ENCODE results near the gene RAB3C. TPM values are rescaled to one million over a fixed set of nuclear protein-coding genes. Genes with fewer than 3 reads are reported as not detected.
A peak's percentile ranks its signal among the peaks of the same experiment; 100 is the strongest.

Gene RAB3C
- polyA plus RNA-seq, 4 donors, result 0.22 to 6.5 (median 2.9) TPM

- Histone ChIP-seq H3K36me3 (ENCODE audit: control insufficient read depth in 3 of 3, insufficient read depth in 2 of 3, low read depth in 1 of 3, low read length in 3 of 3) (no peaks in the 10 kb centered on the region), H3K27ac (ENCODE audit: low read depth in 1 of 3, low read length in 2 of 3) (no peak overlapping the region), H3K27me3 (ENCODE audit: control insufficient read depth in 3 of 3, insufficient read depth in 3 of 3, low read length in 3 of 3) (no peaks in the 10 kb centered on the region), H3K9me3 (ENCODE audit: control insufficient read depth in 2 of 2, insufficient read depth in 1 of 2, low read depth in 1 of 2, low read length in 1 of 2) (no peaks in the 10 kb centered on the region), H3K4me3 (ENCODE audit: low read depth in 1 of 3, low read length in 3 of 3) (no peak overlapping the region), H3K4me1 (ENCODE audit: control insufficient read depth in 3 of 3, insufficient read depth in 2 of 3, low read depth in 1 of 3, low read length in 2 of 3) (no peaks in the 10 kb centered on the region)
- DNase-seq (no peak), FAIRE-seq (no peak)
- WGBS, 3 donors, result 73 to 75% (median 74%) methylated on average over 4 of the region's 4 CpGs
These were observed 66.0 kb downstream of the RAB3C start for GRCh38 chr5:58648846-58649245.

GRCh38 chr5:58649716-58650115 lies 66.8 kb downstream of the RAB3C start:
- Histone ChIP-seq H3K4me3 (ENCODE audit: low read depth in 1 of 3, low read length in 3 of 3) (no peak overlapping the region), H3K27me3 (ENCODE audit: control insufficient read depth in 3 of 3, insufficient read depth in 3 of 3, low read length in 3 of 3) (no peaks in the 10 kb centered on the region), H3K36me3 (ENCODE audit: control insufficient read depth in 3 of 3, insufficient read depth in 2 of 3, low read depth in 1 of 3, low read length in 3 of 3) (no peaks in the 10 kb centered on the region), H3K27ac (ENCODE audit: low read depth in 1 of 3, low read length in 2 of 3) (no peak overlapping the region), H3K4me1 (ENCODE audit: control insufficient read depth in 3 of 3, insufficient read depth in 2 of 3, low read depth in 1 of 3, low read length in 2 of 3) (no peaks in the 10 kb centered on the region), H3K9me3 (ENCODE audit: control insufficient read depth in 2 of 2, insufficient read depth in 1 of 2, low read depth in 1 of 2, low read length in 1 of 2) (no peaks in the 10 kb centered on the region)
- FAIRE-seq (no peak), DNase-seq (no peak)
- WGBS, 3 donors, result 39 to 42% (median 39%) methylated on average over 2 of the region's 2 CpGs

GRCh38 chr5:58653521-58653920 lies 70.6 kb downstream of the RAB3C start:
- Histone ChIP-seq H3K36me3 (ENCODE audit: control insufficient read depth in 3 of 3, insufficient read depth in 2 of 3, low read depth in 1 of 3, low read length in 3 of 3) (no peaks in the 10 kb centered on the region), H3K4me3 (ENCODE audit: low read depth in 1 of 3, low read length in 3 of 3) (no peak overlapping the region), H3K27ac (ENCODE audit: low read depth in 1 of 3, low read length in 2 of 3) (no peak overlapping the region), H3K9me3 (ENCODE audit: control insufficient read depth in 2 of 2, insufficient read depth in 1 of 2, low read depth in 1 of 2, low read length in 1 of 2) (peaks cover 0 to 2% of the 10 kb centered on the region in 2 donors), H3K27me3 (ENCODE audit: control insufficient read depth in 3 of 3, insufficient read depth in 3 of 3, low read length in 3 of 3) (no peaks in the 10 kb centered on the region), H3K4me1 (ENCODE audit: control insufficient read depth in 3 of 3, insufficient read depth in 2 of 3, low read depth in 1 of 3, low read length in 2 of 3) (no peaks in the 10 kb centered on the region)
- FAIRE-seq (no peak), DNase-seq (no peak)
- WGBS, 3 donors, result 83 to 94% (median 87%) methylated on average over 1 of the region's 1 CpG

GRCh38 chr5:58666141-58666540 lies 83.3 kb downstream of the RAB3C start:
- H3K4me1 ChIP-seq (ENCODE audit: control insufficient read depth in 3 of 3, insufficient read depth in 2 of 3, low read depth in 1 of 3, low read length in 2 of 3), result no peaks in the 10 kb centered on the region
- no peaks in the 10 kb centered on the region for H3K9me3 ChIP-seq (ENCODE audit: control insufficient read depth in 2 of 2, insufficient read depth in 1 of 2, low read depth in 1 of 2, low read length in 1 of 2)
- H3K27ac ChIP-seq (ENCODE audit: low read depth in 1 of 3, low read length in 2 of 3), result no peak overlapping the region
- FAIRE-seq, result no peak
- DNase-seq, result no peak
- H3K4me3 ChIP-seq (ENCODE audit: low read depth in 1 of 3, low read length in 3 of 3), result no peak overlapping the region
- WGBS, 3 donors, result 0 to 73% (median 8%) methylated on average over 1 of the region's 1 CpG
- no peaks in the 10 kb centered on the region for H3K27me3 ChIP-seq (ENCODE audit: control insufficient read depth in 3 of 3, insufficient read depth in 3 of 3, low read length in 3 of 3)
- no peaks in the 10 kb centered on the region for H3K36me3 ChIP-seq (ENCODE audit: control insufficient read depth in 3 of 3, insufficient read depth in 2 of 3, low read depth in 1 of 3, low read length in 3 of 3)

- no peaks in the 10 kb centered on the region for H3K27me3 ChIP-seq (ENCODE audit: control insufficient read depth in 3 of 3, insufficient read depth in 3 of 3, low read length in 3 of 3)
- no peaks in the 10 kb centered on the region for H3K36me3 ChIP-seq (ENCODE audit: control insufficient read depth in 3 of 3, insufficient read depth in 2 of 3, low read depth in 1 of 3, low read length in 3 of 3)
- 76 to 87% (median 82%) methylated on average over 8 of the region's 8 CpGs for WGBS, 3 donors
- H3K4me3 ChIP-seq (ENCODE audit: low read depth in 1 of 3, low read length in 3 of 3), result no peak overlapping the region
- DNase-seq (no peak), FAIRE-seq (no peak)
- H3K27ac ChIP-seq (ENCODE audit: low read depth in 1 of 3, low read length in 2 of 3), result no peak overlapping the region
- no peaks in the 10 kb centered on the region for H3K9me3 ChIP-seq (ENCODE audit: control insufficient read depth in 2 of 2, insufficient read depth in 1 of 2, low read depth in 1 of 2, low read length in 1 of 2)
- H3K4me1 ChIP-seq (ENCODE audit: control insufficient read depth in 3 of 3, insufficient read depth in 2 of 3, low read depth in 1 of 3, low read length in 2 of 3), result no peaks in the 10 kb centered on the region
These were observed 84.0 kb downstream of the RAB3C start for GRCh38 chr5:58666598-58667581.

GRCh38 chr5:58670582-58670981 lies 87.7 kb downstream of the RAB3C start:
- 55 to 72% (median 70%) methylated on average over 2 of the region's 2 CpGs for WGBS, 3 donors
- H3K27me3 ChIP-seq (ENCODE audit: control insufficient read depth in 3 of 3, insufficient read depth in 3 of 3, low read length in 3 of 3), result no peaks in the 10 kb centered on the region
- H3K36me3 ChIP-seq (ENCODE audit: control insufficient read depth in 3 of 3, insufficient read depth in 2 of 3, low read depth in 1 of 3, low read length in 3 of 3), result no peaks in the 10 kb centered on the region
- no peaks in the 10 kb centered on the region for H3K9me3 ChIP-seq (ENCODE audit: control insufficient read depth in 2 of 2, insufficient read depth in 1 of 2, low read depth in 1 of 2, low read length in 1 of 2)
- H3K4me1 ChIP-seq (ENCODE audit: control insufficient read depth in 3 of 3, insufficient read depth in 2 of 3, low read depth in 1 of 3, low read length in 2 of 3), result no peaks in the 10 kb centered on the region
- H3K4me3 ChIP-seq (ENCODE audit: low read depth in 1 of 3, low read length in 3 of 3), result no peak overlapping the region
- H3K27ac ChIP-seq (ENCODE audit: low read depth in 1 of 3, low read length in 2 of 3), result no peak overlapping the region
- no peak for FAIRE-seq
- DNase-seq, result peak; percentile 10 to 12

GRCh38 chr5:58671155-58671554 lies 88.3 kb downstream of the RAB3C start:
- no peaks in the 10 kb centered on the region for H3K36me3 ChIP-seq (ENCODE audit: control insufficient read depth in 3 of 3, insufficient read depth in 2 of 3, low read depth in 1 of 3, low read length in 3 of 3)
- H3K9me3 ChIP-seq (ENCODE audit: control insufficient read depth in 2 of 2, insufficient read depth in 1 of 2, low read depth in 1 of 2, low read length in 1 of 2), result no peaks in the 10 kb centered on the region
- H3K27me3 ChIP-seq (ENCODE audit: control insufficient read depth in 3 of 3, insufficient read depth in 3 of 3, low read length in 3 of 3), result no peaks in the 10 kb centered on the region
- no peak for FAIRE-seq
- no peak overlapping the region for H3K4me3 ChIP-seq (ENCODE audit: low read depth in 1 of 3, low read length in 3 of 3)
- 53 to 70% (median 58%) methylated on average over 4 of the region's 4 CpGs for WGBS, 3 donors
- no peaks in the 10 kb centered on the region for H3K4me1 ChIP-seq (ENCODE audit: control insufficient read depth in 3 of 3, insufficient read depth in 2 of 3, low read depth in 1 of 3, low read length in 2 of 3)
- DNase-seq, result no peak
- no peak overlapping the region for H3K27ac ChIP-seq (ENCODE audit: low read depth in 1 of 3, low read length in 2 of 3)

GRCh38 chr5:58672521-58672920 lies 89.6 kb downstream of the RAB3C start:
- no peak for FAIRE-seq
- 70 to 92% (median 74%) methylated on average over 2 of the region's 2 CpGs for WGBS, 3 donors
- no peak overlapping the region for H3K27ac ChIP-seq (ENCODE audit: low read depth in 1 of 3, low read length in 2 of 3)
- H3K4me1 ChIP-seq (ENCODE audit: control insufficient read depth in 3 of 3, insufficient read depth in 2 of 3, low read depth in 1 of 3, low read length in 2 of 3), result no peaks in the 10 kb centered on the region
- H3K9me3 ChIP-seq (ENCODE audit: control insufficient read depth in 2 of 2, insufficient read depth in 1 of 2, low read depth in 1 of 2, low read length in 1 of 2), result no peaks in the 10 kb centered on the region
- no peak overlapping the region for H3K4me3 ChIP-seq (ENCODE audit: low read depth in 1 of 3, low read length in 3 of 3)
- H3K36me3 ChIP-seq (ENCODE audit: control insufficient read depth in 3 of 3, insufficient read depth in 2 of 3, low read depth in 1 of 3, low read length in 3 of 3), result no peaks in the 10 kb centered on the region
- no peak for DNase-seq
- no peaks in the 10 kb centered on the region for H3K27me3 ChIP-seq (ENCODE audit: control insufficient read depth in 3 of 3, insufficient read depth in 3 of 3, low read length in 3 of 3)

All from small intestine (tissue), 7 donors.